ENCODE data around the gene WDFY2.
A peak's percentile ranks its signal among the peaks of the same experiment; 100 is the strongest.
"Not testable (repeated sequence)": the region's sequence is repeated elsewhere in the genome, so short reads cannot be mapped to it uniquely, and the experiment has no call there.

Gene WDFY2

DNA sequence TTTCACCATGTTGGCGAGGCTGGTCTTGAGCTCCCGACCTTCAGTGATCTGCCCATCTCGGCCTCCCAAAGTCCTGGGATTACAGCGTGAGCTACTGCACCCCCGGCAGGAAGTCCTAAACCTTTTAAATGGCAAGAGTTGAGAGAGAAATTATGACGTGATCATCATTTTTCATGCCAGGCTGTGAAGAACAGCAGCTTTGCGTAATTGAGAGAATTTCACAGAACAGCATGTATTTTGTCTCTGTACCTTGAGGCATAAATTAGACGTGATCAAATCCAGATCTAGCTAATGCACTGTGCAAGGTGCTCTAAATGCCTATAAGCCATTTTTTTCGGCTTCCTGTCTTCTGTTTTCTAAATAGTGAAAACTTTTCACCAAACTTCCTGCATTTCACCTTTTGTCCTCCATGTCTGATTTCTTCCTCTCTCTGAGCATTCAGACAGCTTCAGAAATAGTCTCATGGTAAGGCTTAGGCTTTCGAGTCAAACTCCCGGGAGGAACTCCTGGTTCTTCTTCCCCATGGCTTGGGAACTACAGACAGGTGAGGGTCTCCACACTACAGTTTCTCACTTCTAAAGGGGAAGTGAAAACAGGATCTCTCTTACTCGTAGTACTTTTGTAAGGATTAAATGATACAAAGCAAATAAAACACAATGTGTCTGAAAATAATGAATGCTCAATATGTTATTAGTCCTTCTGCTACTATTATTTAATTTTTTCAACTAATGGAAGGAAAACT lies 51.0 kb downstream of the WDFY2 start:
- no peak for DNase-seq

DNA sequence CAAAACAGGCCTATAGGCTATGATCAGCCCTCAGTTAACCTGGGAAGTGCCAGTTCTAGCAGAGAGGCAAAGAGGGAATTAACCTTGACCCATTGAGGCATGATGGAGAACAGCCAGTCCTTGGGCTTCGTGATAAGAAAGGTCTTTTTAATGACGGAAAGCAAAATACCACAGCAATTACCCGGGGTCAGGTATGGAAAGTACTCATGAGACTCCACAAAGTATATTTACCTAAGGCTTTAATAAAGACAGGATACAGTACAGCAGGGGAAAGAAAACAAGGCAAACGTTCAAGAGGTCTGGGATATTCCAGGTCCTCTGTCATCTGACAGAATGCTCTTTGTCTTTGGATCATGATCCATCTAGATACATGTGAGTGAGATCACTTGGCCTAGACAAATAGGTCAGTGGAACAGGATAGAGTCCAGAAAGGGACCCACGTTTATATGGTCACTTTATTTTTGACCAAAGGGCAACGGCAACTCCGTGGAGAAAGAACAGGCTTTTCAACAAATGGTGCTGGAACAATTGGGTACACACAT lies 52.2 kb downstream of the WDFY2 start:
- no peak for DNase-seq

DNA sequence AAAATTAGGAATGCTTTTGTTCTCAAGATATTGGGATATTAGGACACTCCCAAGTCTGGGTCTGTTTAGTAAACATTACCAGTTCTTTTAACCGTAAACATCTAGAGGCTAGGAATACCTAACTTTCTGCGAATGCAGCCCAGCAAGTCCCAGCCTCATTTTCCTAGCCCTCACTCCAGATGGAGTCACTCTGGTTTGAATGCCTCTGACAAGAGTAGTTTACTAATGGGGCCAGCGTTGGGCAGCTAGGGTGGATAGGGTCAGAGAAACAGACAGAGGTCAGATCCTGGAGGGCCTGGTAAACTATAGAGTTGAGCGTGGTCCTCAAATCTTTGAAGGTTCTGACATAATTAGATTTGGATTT lies 53.6 kb downstream of the WDFY2 start:
- no peak for DNase-seq

DNA sequence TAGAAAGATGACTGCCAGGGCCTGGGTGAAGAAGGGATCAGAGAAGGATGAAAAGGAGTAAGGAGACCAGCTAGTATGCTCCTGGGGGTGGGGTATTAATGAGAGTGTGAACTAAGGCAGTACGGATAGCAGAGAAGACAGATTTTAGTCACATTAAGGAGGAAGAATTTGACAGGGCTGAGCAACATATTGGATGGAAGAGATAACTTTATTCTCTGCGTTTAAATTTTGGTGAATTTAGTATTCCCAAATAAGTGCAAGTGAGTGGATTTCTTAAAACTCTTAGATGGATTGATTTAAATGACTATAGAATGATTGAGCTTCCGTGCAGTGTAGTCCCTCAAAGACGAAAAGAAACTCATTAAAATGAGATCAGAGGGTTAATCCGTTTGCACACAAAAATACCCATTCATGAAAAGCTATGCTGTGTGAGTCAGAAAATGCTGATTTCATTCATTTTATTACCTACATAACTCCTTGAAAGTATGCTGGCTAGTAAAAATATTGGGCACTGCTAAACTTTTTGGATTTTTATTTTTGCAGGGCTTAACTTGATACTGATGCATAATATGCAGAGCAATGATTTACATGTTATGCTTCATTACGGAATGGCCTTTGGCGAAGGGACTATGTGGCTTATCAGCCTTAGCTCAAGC lies 54.1 kb downstream of the WDFY2 start:
- no peak for DNase-seq

DNA sequence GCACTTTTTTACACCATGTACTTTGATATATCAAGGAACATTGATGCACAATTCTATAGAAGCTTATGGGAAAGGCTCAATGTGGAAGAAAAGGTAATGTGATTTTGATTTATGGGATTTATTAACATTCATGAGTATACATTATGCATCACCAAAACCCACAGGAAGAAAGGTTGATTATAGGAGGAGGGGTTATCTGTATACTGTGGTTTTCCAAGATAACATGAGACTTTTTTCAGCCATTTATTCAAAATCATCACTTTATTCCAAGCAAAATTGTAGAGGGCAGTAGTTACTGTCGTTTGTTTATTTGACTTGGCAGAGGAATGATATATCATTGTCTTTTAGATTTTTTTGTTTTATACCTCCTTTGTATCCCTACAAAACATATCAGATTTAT lies 54.9 kb downstream of the WDFY2 start:
- DNase-seq = no peak

DNA sequence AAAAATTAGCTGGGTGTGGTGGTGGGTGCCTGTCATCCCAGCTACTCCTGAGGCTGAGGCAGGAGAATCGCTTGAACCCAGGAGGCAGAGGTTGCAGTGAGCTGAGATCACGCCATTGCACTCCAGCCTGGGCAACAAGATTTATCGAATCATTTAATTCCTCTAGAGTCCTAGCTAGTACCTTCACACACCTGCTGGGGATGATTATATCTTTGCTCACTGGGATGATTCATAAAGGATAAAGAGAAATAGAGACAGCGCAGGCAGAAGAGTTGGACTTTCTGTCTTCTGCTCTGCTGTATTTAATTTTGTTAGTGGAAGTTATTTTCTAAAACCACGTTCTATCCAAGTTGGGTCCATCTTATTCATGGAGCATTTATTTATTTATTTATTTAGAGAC lies 56.4 kb downstream of the WDFY2 start:
- not testable (repeated sequence) for DNase-seq

DNA sequence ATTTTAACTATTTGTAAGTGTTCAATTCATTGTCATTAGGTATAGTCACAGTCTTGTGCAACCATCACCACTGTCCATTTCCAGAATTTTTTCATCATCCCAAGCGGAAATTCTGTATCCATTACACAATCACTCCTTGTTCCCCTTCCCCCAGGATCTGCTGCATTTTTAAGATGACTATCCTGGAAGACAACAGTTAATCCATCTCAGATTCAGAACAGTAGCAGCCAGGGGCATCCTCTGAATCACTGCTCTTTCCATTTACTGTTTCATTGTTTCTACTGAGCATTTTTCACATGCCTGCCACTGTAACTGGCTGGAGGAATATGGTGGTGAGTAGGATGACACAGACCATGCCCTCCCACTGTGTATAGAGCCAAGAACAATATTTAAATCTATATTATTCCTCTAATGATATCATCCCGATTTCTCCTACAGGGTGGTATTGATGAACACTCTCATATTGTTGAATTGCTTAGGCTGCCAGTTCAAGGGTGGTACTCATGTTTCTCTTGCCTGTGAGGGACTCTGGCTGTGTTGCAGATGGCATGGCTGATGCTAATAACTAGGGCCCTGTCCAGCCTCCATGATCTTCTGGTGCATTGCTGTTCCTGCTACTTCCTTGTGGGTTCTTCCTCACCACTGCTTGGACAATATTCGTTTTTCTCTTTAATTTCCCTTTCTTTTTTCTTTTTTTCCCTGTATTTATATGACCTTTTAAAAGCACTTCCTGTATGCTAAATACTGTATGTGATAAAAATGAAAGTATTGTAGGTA lies 59.0 kb downstream of the WDFY2 start:
- no peak for DNase-seq

DNA sequence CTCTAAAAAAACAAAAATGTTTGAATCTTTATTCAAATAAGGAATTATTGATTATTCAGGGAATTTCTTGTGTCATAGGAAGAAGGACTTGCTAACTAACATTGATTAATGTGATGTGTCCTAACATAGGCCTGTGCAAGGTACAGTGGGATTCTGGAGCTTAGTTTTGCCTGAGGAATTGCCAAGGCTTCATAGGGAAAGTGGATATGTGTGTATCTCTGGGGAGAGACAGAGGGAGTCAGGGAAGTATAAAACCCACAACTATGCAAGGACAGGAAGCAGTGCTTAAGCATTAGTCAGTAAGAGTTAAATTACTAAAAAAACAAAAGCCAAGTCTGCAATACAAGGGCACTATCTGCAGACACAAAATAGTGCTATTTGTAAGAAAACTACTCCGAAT lies 59.6 kb downstream of the WDFY2 start:
- no peak for DNase-seq

DNA sequence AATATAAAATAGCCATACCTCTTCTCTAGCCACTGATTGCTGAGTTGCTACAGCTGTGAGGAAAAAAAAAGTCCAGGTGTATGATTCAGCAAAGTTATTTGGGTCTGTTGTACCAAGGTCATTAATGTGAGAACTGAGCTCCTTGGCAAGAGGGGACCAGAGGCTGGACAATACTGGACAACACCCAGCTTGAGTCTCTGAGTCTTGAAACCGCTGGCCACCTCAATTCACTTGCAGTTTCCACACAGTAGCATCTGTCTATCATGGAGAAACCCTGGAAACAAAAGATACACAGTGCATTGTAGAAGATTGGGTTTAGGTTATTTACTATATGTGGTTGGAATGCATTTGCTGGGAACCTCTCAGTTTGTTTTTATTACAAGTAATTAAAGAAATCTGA lies 60.4 kb downstream of the WDFY2 start:
- no peak for DNase-seq

DNA sequence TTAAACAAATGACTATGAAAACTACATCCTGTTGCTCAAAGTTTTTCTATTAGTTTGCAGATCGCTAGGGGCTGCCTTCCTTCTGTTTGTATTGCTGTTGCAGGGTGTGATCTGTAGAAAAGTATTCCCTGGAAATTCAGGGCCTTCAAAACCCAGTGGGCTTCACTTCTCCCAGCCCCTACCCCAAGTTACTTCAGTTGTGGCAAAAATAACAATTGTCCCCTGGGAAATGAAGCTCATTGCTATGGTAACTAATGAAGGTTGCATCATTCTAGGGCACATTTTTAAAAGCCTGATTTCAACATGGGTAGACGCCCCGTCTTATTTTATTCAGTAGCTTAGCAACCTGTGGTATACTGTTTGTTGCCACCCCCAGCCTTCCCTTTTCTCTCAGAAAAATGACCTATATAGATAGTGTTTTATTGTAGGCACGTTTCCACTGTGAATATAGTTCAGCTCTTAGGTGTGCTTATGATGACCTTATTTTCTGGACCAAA lies 60.9 kb downstream of the WDFY2 start:
- DNase-seq = peak; percentile 14

DNA sequence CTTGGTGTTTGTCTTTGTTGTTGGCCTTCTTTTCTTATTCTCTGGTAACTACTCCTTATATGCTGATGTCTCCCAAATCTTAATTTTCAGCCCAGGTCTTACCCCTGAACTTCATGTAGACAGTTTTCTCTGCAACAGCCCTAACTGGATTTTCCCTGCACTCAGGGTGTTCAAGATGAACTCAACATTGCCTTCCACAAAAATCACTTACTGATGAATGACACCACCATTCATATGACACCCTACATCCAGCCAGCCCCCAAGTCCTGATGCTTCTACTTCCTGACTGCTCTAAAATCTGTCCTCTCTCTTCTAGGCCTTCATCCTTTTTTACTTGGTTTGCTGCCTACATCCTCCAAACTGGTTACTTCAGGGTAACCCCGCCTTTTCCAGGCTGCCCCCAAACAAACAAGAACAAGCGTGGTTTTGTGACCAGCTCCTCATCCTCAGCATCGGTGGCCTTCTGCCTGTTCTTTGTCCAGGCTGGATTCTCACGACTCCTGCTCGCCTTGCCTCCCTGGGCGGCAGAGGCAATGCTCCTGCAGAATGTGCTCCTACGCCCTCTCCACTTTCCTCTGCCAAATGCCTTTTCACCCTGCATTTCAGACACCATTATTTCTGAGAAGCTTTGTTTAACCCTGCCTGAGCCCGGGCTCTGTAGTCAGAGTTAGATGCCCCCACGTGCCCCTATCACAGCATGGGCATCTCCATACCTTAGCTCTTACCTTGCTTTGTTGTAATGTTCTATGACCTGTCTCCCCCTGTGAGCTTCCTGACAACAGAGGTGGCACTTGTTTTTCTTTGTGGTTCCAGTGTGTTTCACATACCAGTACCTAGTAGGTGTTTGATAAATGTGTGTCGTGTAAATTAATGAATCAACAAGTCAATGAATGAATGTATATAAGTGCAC lies 61.8 kb downstream of the WDFY2 start:
- no peak for DNase-seq

DNA sequence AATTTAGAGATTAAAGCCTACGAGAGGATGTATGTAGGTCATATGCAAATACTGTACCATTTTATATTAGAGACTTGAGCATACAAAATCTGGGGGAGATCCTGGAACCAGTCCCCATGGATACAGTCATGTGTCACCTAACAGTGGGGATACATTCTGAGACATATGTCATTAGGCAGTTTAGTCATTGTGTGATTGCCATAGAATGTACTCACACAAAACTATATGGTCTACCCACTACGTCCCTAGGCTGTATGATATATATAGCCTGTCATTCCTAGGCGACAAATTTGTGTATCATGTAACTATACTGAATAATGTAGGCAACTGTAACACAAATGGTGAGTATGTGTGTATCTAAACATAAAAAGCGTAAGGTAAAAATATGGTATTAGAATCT lies 62.8 kb downstream of the WDFY2 start:
- no peak for DNase-seq

DNA sequence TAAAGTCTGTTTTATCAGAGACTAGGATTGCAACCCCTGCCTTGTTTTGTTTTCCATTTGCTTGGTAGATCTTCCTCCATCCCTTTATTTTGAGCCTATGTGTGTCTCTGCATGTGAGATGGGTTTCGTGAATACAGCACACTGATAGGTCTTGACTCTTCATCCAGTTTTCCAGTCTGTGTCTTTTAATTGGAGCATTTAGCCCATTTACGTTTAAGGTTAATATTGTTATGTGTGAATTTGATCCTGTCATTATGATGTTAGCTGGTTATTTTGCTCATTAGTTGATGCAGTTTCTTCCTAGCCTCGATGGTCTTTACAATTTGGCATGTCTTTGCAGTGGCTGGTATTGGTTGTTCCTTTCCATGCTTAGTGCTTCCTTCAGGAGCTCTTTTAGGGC lies 67.9 kb downstream of the WDFY2 start:
- not testable (repeated sequence) for DNase-seq

DNA sequence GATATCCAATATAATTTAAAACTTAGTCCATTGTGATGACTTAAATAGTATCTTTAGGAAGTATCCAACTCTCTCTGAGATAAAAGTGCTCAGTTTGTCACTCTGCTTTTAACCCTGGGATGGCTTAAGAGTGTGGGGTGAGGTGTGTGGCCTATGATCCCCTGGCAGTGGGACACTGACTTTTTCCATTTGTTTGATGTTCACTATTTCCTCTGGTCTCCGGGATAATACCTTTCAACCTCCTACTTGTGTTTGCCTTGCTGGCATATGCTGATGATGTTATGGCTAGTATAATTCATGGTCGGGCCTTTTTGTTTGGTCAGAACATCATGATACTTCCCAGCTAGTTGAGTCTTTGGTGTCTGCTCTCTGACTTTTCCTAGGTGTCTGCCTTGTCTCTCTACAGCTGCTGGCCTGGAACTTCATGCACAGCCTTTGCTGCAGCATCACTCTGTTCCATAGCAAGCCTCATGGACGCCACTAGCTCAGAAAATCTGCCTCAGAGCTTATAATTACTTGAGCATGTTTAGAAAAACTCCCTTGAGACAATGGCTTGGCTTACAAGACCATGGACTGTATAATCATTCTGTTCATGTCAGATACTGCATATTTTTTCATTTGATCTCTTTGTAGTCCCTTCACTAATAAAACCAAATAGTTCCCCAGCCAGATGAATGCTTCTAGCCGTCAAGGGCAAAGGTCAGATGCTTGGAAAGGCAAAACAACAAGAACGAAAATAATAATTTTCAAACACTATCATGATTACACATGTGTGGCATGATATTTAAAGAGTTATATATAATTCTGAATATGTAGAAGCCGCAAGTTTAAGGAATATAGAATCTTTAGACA lies 75.2 kb downstream of the WDFY2 start:
- DNase-seq = no peak

DNA sequence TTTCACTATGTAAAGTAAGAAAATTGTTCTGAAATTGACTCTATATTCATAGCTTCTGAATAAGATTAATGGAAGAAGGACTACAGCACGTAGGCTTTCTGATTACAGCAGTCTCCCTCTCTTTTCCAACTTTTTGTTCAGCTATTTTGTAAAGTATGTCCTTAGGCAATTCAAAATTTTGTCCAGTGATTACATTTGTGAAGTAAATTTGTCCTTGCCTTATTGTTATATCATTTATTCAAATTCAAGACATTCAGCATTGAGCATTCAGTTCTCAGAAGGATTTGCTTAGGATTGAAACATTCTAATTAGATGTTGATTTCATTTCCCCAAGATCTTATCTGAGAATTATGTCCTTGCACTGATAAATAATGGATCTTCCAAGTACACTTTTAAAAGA lies 76.6 kb downstream of the WDFY2 start:
- no peak for DNase-seq

DNA sequence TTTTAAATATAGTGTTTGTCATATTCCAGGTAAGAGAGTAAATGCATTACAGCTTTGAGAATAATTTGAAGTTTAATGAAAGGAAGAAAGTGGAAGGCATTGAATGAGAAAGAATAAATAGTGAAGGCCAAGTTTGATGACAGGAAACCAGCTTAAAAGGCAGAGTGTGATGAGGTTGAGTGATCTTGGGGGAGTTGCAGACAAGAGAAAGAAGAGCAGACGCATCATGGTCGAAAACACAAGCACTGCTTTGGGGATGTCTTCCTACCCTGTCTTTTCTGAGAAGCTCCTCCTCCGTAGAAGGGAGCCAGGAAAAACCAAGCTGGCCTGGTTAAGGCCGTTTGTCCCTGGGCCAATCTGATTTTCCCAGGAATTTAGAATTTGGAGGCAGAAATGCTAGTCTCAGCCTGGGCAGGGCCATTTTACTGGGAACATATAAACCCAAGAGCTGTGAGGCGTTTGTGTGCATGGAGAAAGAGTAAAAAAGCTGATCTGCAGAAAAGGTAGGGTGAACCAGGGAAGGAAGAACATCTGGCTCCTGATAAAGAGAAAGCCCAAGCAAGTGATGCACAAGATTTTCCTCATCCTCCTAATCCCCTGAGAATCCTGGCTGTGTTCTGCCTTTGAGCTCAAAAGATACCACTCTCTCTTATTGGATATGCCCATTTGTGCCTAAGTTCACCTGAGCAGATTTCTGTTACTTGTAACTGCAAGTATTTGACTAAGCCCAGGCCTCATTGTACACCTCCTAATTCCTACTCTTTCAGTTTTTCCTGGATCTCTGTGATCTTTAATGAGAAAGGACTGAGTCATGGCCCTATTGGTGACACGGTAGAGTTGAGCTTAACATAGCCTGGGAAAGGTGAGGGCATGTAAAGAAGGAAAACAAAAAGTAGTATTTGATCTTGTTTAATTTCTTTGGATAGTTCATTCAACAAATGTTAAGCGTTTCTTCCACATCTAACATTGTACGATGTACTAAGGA lies 80.0 kb downstream of the WDFY2 start:
- no peak for DNase-seq

DNA sequence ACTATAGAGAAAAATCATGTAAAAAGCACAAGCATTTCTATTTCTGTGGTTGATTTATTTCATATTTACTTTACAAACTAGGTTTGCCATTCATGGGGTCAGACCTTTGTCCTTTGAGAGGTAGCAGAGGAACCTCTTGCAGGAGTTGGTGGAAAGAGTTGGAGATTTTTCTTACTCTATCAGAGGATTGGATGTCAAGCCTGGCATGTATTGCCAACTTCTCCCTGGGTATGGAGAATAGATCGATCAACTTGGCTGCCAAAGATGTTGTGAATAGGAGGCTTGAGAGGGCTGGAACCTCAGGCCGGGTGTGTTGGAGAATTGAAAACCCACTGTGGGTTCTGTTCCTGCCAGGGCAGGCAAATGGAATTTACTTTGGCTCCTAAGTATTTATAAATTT lies 81.2 kb downstream of the WDFY2 start:
- DNase-seq = no peak

DNA sequence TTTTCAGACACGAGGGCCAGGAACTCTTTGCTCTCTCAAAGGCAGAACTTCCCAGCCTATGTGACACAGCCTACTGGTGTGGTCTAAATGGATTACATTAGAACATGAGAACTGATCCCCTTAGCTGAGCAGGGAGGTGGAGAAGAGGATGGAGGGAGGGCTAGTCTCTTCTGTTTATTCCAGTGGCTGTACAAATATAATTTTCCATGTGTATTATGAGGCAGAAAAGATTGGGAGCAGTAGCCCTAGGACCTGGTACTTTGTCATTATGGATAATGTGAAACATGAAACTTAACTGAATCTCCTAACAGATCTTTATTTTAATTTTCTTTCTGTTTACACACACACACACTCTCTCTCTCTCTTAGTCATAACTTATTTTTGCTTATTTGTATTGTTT lies 82.1 kb downstream of the WDFY2 start:
- no peak for DNase-seq

DNA sequence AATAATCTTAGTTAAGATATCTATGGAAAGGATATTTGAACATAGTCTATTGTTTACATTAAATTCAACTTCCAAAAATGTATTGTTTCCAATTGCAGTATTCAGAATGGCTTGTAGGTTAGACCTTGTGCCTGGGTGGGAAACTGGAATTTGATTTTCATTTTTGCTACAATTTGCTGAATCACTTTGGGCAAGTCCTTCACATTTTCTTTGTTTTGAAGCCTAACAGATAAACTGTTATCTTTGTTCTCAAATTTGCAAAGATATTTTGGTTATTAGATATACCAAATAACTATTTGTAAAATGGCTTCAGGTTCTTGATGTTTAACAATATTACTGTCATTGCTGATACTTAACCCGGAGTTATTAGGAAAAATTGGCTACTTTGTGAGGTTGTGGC lies 82.6 kb downstream of the WDFY2 start:
- no peak for DNase-seq

DNA sequence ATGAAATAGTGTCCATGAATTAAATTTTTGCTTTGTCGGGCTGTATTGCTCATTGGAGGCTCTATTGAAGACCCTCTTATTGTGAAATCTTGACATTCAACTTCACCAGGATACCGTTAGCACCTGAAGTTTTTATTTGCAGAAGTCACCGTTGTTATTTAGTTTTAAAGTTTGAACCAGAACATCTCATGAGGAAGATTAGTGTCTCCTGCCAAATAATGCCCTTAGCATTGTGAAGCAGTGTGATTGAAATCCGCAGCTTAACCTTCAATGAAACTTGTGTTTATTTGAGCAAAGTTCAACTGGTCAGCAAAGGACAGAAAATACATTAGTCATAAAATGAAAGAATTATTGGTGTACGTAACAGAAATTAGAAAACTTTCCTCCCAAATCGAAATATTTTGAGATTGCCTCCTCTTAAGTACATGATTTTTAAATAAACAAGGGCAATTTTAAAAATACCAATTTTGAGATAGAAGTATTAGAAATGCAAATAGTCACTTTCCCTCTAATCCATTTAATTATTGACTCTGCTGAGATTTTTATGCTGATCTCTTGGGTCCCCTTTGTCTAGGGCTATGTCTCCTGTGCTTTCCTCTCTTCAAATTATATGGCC lies 84.4 kb downstream of the WDFY2 start:
- DNase-seq = no peak

Measured in T-helper 9 cell (primary cell).